HepG2 (cell line): ENCODE results near the gene LRRC25. TPM values are rescaled to one million over a fixed set of nuclear protein-coding genes. Genes with fewer than 3 reads are reported as not detected.

Experiments
- ATF2 ChIP-seq: sonication (generic); formaldehyde crosslinking; IDR thresholded peaks from 2 replicates; pipeline ENCODE4 v1.4.0; 2020; ENCODE audit warnings: missing genetic modification reagents
- ATF3 ChIP-seq: sonication (generic); formaldehyde crosslinking; IDR thresholded peaks from 2 replicates; pipeline ENCODE4 v1.4.0; 2020; ENCODE audit warnings: missing genetic modification reagents
- CBX5 ChIP-seq: sonication (generic); formaldehyde crosslinking; IDR thresholded peaks from 2 replicates; pipeline ENCODE4 v1.4.0; 2020; ENCODE audit warnings: missing genetic modification reagents, borderline replicate concordance
- DR1 ChIP-seq: sonication (generic); formaldehyde crosslinking; IDR thresholded peaks from 2 replicates; pipeline ENCODE4 v1.8.0; 2021; ENCODE audit warnings: mild to moderate bottlenecking, missing genetic modification reagents, inconsistent platforms
- FOXA1 ChIP-seq, 2 experiments: fragments of 450-650 bp in 1 of 2; sonication (generic) in 1 of 2; formaldehyde crosslinking in 1 of 2; IDR thresholded peaks; 2 replicates each; pipeline versions ENCODE4 v1.4.0 to v1.6.1; 2016 to 2020; ENCODE audit warnings: missing genetic modification reagents in 1 of 2
- HDAC2 ChIP-seq: sonication (generic); formaldehyde crosslinking; IDR thresholded peaks from 2 replicates; pipeline ENCODE4 v1.4.0; 2020; ENCODE audit warnings: missing genetic modification reagents
- HMG20A ChIP-seq: IDR thresholded peaks from 2 replicates; pipeline ENCODE4 v1.6.1; 2016; ENCODE audit warnings: borderline replicate concordance
- IRF1 ChIP-seq: sonication (generic); formaldehyde crosslinking; IDR thresholded peaks from 2 replicates; pipeline ENCODE4 v1.4.0; 2020; ENCODE audit warnings: low read depth, mild to moderate bottlenecking, missing genetic modification reagents
- MAFG ChIP-seq: sonication (generic); formaldehyde crosslinking; IDR thresholded peaks from 2 replicates; pipeline ENCODE4 v1.5.1; 2020; ENCODE audit warnings: mild to moderate bottlenecking, missing genetic modification reagents
- MBD4 ChIP-seq: IDR thresholded peaks from 2 replicates; pipeline ENCODE4 v1.6.1; 2012; ENCODE audit warnings: low read length, inconsistent platforms, borderline replicate concordance
- NFE2L1 ChIP-seq: sonication (generic); formaldehyde crosslinking; IDR thresholded peaks from 2 replicates; pipeline ENCODE4 v1.4.0; 2020; ENCODE audit warnings: missing genetic modification reagents, mild to moderate bottlenecking, borderline replicate concordance
- PBX2 ChIP-seq: IDR thresholded peaks from 2 replicates; pipeline ENCODE4 v1.6.1; 2016; ENCODE audit warnings: control low read depth
- RNF2 ChIP-seq: fragments of 450-650 bp; conservative IDR thresholded peaks from 2 replicates; pipeline ENCODE4 v1.6.1; 2016; ENCODE audit warnings: low read depth
- RXRA ChIP-seq: sonication (generic); formaldehyde crosslinking; IDR thresholded peaks from 2 replicates; pipeline ENCODE4 v1.5.1; 2020; ENCODE audit warnings: missing genetic modification reagents
- SP1 ChIP-seq, 2 experiments: fragments of 450-650 bp in 1 of 2; sonication (generic) in 1 of 2; formaldehyde crosslinking in 1 of 2; IDR thresholded peaks; 2 replicates each; pipeline versions ENCODE4 v1.4.0 to v1.6.1; 2016 to 2020; ENCODE audit warnings: missing genetic modification reagents in 1 of 2
- YEATS2 ChIP-seq: sonication (generic); formaldehyde crosslinking; IDR thresholded peaks from 2 replicates; pipeline ENCODE4 v1.4.0; 2020; ENCODE audit warnings: missing genetic modification reagents, borderline replicate concordance
- ZBTB43 ChIP-seq: sonication (generic); formaldehyde crosslinking; conservative IDR thresholded peaks from 2 replicates; pipeline ENCODE4 v1.4.0; 2020; ENCODE audit warnings: missing genetic modification reagents
- ZNF230 ChIP-seq: sonication (generic); formaldehyde crosslinking; IDR thresholded peaks from 2 replicates; pipeline ENCODE4 v1.4.0; 2020; ENCODE audit warnings: mild to moderate bottlenecking, missing genetic modification reagents
- ZNF333 ChIP-seq: sonication (generic); formaldehyde crosslinking; IDR thresholded peaks from 2 replicates; pipeline ENCODE4 v1.4.0; 2020; ENCODE audit warnings: mild to moderate bottlenecking, missing genetic modification reagents, borderline replicate concordance
- ZNF468 ChIP-seq: sonication (generic); formaldehyde crosslinking; IDR thresholded peaks from 2 replicates; pipeline ENCODE4 v1.8.0; 2022; ENCODE audit warnings: mild to moderate bottlenecking, moderate library complexity, missing genetic modification reagents
- ZNF607 ChIP-seq: sonication (generic); formaldehyde crosslinking; IDR thresholded peaks from 2 replicates; pipeline ENCODE4 v1.5.1; 2020; ENCODE audit warnings: missing genetic modification reagents, mild to moderate bottlenecking, borderline replicate concordance
- ZNF737 ChIP-seq: sonication (generic); formaldehyde crosslinking; IDR thresholded peaks from 2 replicates; pipeline ENCODE4 v1.5.0; 2020; ENCODE audit warnings: missing genetic modification reagents, mild to moderate bottlenecking, borderline replicate concordance
- ZNF776 ChIP-seq: sonication (generic); formaldehyde crosslinking; IDR thresholded peaks from 2 replicates; pipeline ENCODE4 v1.4.0; 2020; ENCODE audit warnings: mild to moderate bottlenecking, missing genetic modification reagents
- polyA plus RNA-seq, 8 experiments: library from polyadenylated mRNA; depleted of rRNA in 3 of 8; stranded (reverse) in 7 of 8; unstranded in 1 of 8; fragments of >200 nt; fragmentation: Illumina TruSeq in 4 of 8; extraction: Trizol in 4 of 8; gene quantifications; 2 replicates each; pipeline versions ENCODE4 v1.2.1 to v1.2.3, GENCODE V29; 2011 to 2016; ENCODE audit warnings: low read depth in 4 of 8, missing spikeins in 1 of 8, mixed read lengths in 1 of 8; ENCODE audit not compliant: insufficient read depth in 1 of 8
- total RNA-seq, 5 experiments: library from RNA; depleted of rRNA; stranded (reverse); fragments of >200 nt; fragmentation: Illumina TruSeq; extraction: Trizol; gene quantifications; 2 replicates each; pipeline ENCODE4 v1.2.3, GENCODE V29; 2016; ENCODE audit warnings: low read depth in 1 of 5

Gene LRRC25
- total and polyA plus RNA-seq, 2 of the 13 experiments (the other 11 are each of a cell fraction or from before 2014, with no cell fraction given), result 0.13 to 0.53 TPM

- TF ChIP-seq NFE2L1 (CRISPR knock-in tag), result peak; percentile 93
- TF ChIP-seq RNF2, result peak; percentile 52; the same call in 1 of the 2 replicates
- no peak for TF ChIP-seq IRF1 (CRISPR knock-in tag)
- peak; percentile 97 for TF ChIP-seq ATF3 (CRISPR knock-in tag)
- no peak for TF ChIP-seq SP1 (IDR thresholded peaks at IDR 0.05)
- TF ChIP-seq SP1 (CRISPR knock-in tag; IDR thresholded peaks at IDR 0.05), result 0 out of 2 replicates have a peak, but pooled peaks have one; percentile 18
- TF ChIP-seq ZNF607 (CRISPR knock-in tag), result no peak
- TF ChIP-seq ZNF776, result peak; percentile 78; the same call in 1 of the 2 replicates
- 0 out of 2 replicates have a peak, but pooled peaks have one; percentile 46 for TF ChIP-seq ZBTB43 (CRISPR knock-in tag)
- TF ChIP-seq PBX2, result no peak
- TF ChIP-seq FOXA1 (IDR thresholded peaks at IDR 0.05), result no peak
- TF ChIP-seq FOXA1 (CRISPR knock-in tag; IDR thresholded peaks at IDR 0.05), result peak; percentile 5; the same call in 1 of the 2 replicates
- TF ChIP-seq ZNF230 (CRISPR knock-in tag), result no peak
- TF ChIP-seq RXRA (CRISPR knock-in tag), result peak; percentile 88
- TF ChIP-seq MAFG (CRISPR knock-in tag), result peak; percentile 82
- TF ChIP-seq HMG20A (CRISPR knock-in tag), result peak; percentile 34; the same call in 1 of the 2 replicates
- TF ChIP-seq MBD4, result no peak
- TF ChIP-seq ZNF333, result peak; percentile 85; the same call in 1 of the 2 replicates
- TF ChIP-seq ATF2, result peak; percentile 63
- TF ChIP-seq HDAC2 (CRISPR knock-in tag), result peak; percentile 69; the same call in 1 of the 2 replicates
- 0 out of 2 replicates have a peak, but pooled peaks have one; percentile 73 for TF ChIP-seq CBX5 (CRISPR knock-in tag)
- peak; percentile 37; the same call in 1 of the 2 replicates for TF ChIP-seq DR1 (CRISPR knock-in tag)
- TF ChIP-seq ZNF737 (CRISPR knock-in tag), result 0 out of 2 replicates have a peak, but pooled peaks have one; percentile 16
- no peak for TF ChIP-seq ZNF468
- TF ChIP-seq YEATS2, result peak; percentile 51; the same call in 1 of the 2 replicates
These were observed 23.4 kb downstream of the LRRC25 start (continued) for GRCh38 chr19:18373892-18374629.
